Right lobe of liver (tissue), 4 donors: Measurements from ENCODE around the gene PLEKHM1.

ENCODE experiments used
- POLR2A ChIP-seq: fragments of 450-650 bp; IDR thresholded peaks from one replicate; pipeline ENCODE4 v1.6.1; 2017; ENCODE audit warnings: antibody characterized with exemption, mild to moderate bottlenecking
- TF ChIP-seq, protein P1 (sequence below), 4 donors: fragments of 200-600 bp in 3 of 4; fragments of 450-650 bp in 1 of 4; IDR thresholded peaks; one replicate each; pipeline versions ENCODE4 v1.5.1 to v1.8.0; 2016 to 2022; ENCODE audit warnings: antibody characterized with exemption in 4 of 4, mild to moderate bottlenecking in 2 of 4
- donor health status: DM: no; HTN: no; CAD: no.
- donor health status: DM: no; HTN: no; CAD: no.
- donor health status: DM: no; HTN: yes; CAD: no.

DNA sequence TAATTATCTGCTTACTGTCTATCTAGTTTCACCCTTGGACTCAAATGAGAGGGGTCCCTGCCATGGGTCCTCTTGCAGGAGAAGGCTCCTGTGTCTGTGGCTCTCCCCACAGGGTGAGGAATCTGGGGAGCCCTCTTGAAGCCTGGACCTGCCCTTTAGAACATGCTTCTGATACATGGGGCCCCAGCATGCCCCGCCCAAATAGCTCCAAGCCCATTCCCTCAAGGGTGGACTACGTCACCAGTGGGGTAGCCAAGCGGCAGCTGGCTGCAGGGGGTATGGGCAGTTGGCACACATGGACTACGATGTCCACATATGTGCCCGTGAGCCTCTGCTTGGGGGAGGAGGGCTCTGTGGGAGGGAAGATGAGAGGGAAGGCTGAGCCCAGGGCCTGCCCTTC is 97.1 kb downstream of the PLEKHM1 start:
- TF ChIP-seq, protein P1, sequence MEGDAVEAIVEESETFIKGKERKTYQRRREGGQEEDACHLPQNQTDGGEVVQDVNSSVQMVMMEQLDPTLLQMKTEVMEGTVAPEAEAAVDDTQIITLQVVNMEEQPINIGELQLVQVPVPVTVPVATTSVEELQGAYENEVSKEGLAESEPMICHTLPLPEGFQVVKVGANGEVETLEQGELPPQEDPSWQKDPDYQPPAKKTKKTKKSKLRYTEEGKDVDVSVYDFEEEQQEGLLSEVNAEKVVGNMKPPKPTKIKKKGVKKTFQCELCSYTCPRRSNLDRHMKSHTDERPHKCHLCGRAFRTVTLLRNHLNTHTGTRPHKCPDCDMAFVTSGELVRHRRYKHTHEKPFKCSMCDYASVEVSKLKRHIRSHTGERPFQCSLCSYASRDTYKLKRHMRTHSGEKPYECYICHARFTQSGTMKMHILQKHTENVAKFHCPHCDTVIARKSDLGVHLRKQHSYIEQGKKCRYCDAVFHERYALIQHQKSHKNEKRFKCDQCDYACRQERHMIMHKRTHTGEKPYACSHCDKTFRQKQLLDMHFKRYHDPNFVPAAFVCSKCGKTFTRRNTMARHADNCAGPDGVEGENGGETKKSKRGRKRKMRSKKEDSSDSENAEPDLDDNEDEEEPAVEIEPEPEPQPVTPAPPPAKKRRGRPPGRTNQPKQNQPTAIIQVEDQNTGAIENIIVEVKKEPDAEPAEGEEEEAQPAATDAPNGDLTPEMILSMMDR (IDR thresholded peaks at IDR 0.05): no peak
- no peak for TF ChIP-seq POLR2A
